ENCODE results near the gene ST3GAL4.
"Not testable (repeated sequence)": the region's sequence is repeated elsewhere in the genome, so short reads cannot be mapped to it uniquely, and the experiment has no call there.

The ST3GAL4 gene

DNA sequence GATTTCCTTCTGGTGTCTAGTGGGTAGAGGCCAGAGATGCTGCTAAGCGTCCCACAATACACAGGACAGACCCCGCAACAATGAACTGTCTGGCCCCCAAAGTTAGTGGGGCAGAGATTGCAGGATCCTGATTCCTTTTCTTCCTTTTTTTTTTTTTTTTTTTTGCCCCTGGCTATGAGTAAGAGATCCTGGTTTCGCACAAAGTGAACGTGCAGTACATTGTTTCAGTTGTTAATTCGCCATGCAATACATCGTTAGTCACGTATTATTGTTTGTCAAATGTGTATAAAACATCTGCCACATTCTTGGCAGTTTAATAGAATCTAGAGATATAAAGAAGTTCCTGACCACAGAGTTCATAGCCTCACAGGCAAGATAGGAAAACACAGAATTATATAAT is 20.2 kb downstream of the ST3GAL4 start:
- DNase-seq (ENCODE audit: low read depth) = peak; percentile 89
- H3K4me3 ChIP-seq (replicated peaks; ENCODE audit: low read depth, low read length) = no peak overlapping the region
- TF ChIP-seq, protein P1, sequence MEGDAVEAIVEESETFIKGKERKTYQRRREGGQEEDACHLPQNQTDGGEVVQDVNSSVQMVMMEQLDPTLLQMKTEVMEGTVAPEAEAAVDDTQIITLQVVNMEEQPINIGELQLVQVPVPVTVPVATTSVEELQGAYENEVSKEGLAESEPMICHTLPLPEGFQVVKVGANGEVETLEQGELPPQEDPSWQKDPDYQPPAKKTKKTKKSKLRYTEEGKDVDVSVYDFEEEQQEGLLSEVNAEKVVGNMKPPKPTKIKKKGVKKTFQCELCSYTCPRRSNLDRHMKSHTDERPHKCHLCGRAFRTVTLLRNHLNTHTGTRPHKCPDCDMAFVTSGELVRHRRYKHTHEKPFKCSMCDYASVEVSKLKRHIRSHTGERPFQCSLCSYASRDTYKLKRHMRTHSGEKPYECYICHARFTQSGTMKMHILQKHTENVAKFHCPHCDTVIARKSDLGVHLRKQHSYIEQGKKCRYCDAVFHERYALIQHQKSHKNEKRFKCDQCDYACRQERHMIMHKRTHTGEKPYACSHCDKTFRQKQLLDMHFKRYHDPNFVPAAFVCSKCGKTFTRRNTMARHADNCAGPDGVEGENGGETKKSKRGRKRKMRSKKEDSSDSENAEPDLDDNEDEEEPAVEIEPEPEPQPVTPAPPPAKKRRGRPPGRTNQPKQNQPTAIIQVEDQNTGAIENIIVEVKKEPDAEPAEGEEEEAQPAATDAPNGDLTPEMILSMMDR (IDR thresholded peaks at IDR 0.05; ENCODE audit: low read length, missing control alignments) = no peak

DNA sequence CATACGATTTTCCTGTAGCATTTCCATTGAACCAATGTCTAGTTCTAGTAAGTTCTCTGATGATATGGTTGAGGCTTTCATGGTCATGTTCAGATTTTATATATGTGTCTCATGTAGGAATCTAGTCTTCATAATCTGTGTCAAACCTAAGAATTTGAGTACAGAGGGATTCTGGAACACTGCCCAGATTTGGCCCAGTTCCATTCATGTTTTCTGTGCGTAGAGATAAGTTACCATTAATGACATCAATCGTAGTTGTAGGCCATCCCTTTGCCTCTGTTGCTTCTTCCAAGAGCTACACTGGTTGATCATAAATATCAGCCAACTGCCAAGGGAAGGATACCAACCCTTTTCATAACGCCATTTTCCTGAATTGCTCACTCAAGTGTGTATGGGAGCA is 23.3 kb downstream of the ST3GAL4 start:
- peak; percentile 90 for DNase-seq (ENCODE audit: low read depth)
- no peak overlapping the region for H3K4me3 ChIP-seq (replicated peaks; ENCODE audit: low read depth, low read length)
- TF ChIP-seq, protein P1 (IDR thresholded peaks at IDR 0.05; ENCODE audit: low read length, missing control alignments) = no peak

DNA sequence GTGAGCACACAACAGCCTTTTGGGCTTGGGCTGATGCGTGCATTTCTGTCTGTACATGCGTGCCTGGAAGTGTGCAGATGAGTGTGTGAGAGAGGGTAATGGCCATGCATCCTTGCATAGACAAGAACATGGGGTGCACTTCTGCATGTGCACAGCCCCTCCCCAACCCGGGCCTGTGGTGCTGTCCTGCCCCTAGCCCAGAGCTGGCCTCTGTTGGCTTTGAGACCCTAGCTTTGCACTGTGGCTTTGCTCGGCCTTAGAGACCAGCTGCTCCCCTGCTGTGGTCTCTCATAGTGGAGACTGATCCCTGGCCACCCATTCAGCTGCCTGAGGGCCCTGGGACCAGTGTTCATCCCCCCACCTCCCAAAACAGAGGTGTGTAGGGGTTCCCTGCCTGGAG is 25.4 kb downstream of the ST3GAL4 start:
- no peak overlapping the region for H3K4me3 ChIP-seq (replicated peaks; ENCODE audit: low read depth, low read length)
- DNase-seq (ENCODE audit: low read depth) = no peak
- TF ChIP-seq, protein P1 (IDR thresholded peaks at IDR 0.05; ENCODE audit: low read length, missing control alignments) = no peak

DNA sequence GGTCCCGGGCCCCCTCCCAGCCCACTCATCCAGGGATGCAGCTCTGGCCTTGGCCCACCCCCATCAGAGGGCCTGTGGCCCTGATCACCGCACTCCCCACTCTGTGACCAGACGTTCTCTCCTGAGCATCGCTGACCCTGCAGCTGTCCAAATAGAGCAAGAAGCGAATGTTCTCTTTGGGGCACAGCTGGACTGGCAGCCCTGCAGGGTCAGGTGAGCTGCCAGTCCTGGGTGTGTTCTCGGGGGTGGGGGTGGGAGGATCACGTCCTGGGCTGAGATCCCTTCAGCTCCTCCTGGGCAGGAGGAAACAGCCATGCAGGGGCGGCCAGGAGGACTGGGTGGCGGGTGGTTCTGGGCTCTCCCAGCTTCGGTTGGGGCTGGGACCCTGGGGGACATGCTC is 26.5 kb downstream of the ST3GAL4 start:
- not testable (repeated sequence) for H3K4me3 ChIP-seq (replicated peaks; ENCODE audit: low read depth, low read length); DNase-seq (ENCODE audit: low read depth)

DNA sequence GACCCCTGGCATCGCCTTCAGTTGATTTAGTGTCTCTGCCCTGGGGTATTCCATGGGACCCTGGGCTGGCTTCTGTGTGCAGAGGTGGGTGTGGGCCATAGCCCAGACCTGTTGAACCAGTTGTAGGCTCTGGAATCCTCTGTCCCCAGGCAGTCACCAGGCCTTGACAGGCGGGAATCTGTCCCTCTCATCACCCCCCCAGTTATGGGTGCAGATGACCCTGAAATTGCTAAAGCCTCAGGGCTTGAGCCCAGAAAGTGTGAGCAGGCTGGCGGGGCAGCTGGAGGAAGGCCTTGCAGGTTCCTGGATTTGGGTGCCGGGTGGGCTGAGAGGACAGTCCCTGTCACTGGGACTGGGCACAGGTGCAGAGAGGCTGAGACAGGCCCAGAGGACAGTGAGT is 27.2 kb downstream of the ST3GAL4 start:
- not testable (repeated sequence) for DNase-seq (ENCODE audit: low read depth); H3K4me3 ChIP-seq (replicated peaks; ENCODE audit: low read depth, low read length)

DNA sequence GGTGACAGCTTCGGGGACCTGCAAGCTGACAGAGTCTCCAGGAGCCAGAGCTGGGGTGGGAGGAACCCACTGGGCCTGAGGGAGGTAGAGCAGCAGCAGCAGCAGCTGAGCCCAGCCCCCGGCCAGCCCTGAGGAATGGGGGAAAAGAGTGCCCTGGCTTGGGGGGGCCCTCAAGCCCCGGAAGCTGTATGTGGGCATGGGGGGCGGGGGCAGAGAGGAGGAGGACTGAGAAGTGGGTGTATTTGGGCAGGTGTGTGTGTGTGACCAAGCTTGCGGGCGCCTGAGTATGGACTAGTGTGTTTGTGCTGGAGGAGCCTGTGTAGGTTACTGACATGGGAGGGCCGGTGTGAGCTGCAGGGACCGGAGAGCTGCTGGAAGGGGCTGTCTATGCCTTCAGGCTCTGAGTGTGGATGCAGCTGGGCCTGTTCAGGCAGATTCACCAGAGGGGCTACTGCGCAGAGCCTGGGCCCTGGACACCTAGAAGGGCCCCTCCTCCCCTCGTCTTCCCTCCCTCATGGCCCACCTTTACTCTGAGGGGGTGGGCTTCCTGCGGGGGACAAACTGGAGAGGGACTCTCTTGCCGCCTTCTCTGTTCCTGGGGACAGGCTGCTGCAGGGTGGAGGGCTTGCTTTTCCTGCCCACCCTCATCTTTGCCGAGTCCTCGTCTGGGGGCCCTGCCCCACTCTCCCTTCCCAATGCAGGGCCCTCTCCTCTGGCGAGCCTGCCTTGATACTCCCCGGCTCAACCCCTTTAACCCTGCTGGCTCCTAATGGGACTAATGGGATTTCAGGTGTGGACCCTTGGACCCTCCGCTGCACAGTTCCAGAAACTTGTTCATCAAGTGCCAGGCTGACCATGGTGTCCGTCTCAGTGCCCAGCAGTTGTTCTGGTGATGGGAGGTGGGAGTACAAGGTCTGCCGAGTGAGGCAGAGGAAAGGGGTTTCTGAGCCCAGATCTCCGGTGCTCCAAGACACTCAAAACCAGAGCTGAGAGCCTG is 28.2 kb downstream of the ST3GAL4 start:
- no peak overlapping the region for H3K4me3 ChIP-seq (replicated peaks; ENCODE audit: low read depth, low read length)
- no peak for DNase-seq (ENCODE audit: low read depth)
- TF ChIP-seq, protein P1 (IDR thresholded peaks at IDR 0.05; ENCODE audit: low read length, missing control alignments) = no peak

DNA sequence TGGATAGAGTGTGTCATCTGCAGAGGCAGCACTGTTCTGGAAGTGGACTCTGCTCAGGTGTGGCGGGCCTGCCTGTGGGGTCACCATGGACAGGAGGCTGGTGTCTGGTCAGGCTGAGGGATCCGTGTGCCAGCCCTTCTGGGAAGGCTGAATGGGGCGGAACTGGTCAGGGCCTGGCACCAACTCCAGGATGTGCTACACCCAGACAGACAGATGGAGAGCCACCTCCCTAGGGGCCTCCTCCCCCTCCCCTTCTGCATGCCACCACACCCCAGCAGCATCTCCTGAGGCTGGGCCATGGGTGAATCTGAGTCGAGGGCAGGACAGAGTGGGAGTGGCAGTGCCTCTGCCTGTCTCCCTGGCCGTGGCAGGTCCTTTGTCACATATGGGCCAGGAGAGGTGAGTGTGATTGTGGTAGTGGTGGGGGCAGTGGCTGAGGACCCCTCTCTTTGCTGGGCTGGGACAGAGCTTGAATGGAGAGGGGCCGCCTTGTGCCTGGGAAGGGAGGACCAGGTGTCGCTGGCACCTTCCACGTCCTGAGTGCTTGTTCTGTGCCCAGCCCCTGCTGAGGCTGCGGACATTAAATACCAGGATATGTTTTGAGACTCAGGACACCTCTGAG is 29.1 kb downstream of the ST3GAL4 start:
- no peak overlapping the region for H3K4me3 ChIP-seq (replicated peaks; ENCODE audit: low read depth, low read length)
- TF ChIP-seq, protein P1 (IDR thresholded peaks at IDR 0.05; ENCODE audit: low read length, missing control alignments) = no peak
- no peak for DNase-seq (ENCODE audit: low read depth)
